Measurements from ENCODE around the gene ZNF444.
A peak's percentile ranks its signal among the peaks of the same experiment; 100 is the strongest.
"Not testable (repeated sequence)": the region's sequence is repeated elsewhere in the genome, so short reads cannot be mapped to it uniquely, and the experiment has no call there.

Gene ZNF444

DNA sequence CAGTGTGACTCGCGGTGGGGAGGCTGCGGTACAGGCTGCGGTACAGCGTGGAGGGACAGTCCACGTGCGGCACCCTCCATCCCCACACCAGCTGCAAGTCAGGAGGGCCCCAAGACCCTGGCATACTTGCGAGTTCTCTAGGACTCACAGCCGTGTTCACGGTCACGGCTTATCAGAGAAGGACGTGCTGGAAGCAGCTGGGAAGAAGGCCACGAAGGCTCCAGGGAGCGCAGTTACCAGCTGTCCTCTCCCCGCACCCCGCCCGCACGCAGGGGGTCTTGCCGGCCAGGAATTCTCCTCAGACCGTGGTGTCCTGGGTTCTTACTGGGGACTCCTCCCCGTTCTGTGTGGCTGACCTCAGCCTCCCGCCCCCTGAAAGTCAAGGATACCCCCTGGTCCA, 6.2 kb downstream of the ZNF444 start:
- DNase-seq (ENCODE audit: low read depth) = no peak

DNA sequence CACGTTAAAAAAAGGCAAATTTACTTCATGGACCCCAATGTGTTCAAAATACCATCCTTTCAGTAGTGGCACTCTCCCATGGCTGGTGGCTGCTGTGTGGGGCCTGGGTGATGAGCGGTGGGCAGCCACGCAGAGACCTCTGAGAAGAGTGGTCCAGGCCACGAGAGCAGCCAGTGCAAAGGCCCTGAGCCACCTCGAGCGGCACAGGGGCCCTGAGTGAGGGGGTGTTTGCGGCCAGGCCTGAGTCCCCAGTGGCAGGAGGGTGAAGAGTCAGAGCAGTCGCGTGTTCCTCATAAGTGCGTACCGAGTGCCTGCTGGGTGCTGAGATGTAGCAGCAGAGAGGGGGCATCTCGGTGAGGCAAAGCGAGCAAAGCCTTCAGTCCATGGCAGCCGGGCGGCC, 7.0 kb downstream of the ZNF444 start:
- no peak for DNase-seq (ENCODE audit: low read depth)

- not testable (repeated sequence) for DNase-seq (ENCODE audit: low read depth)
Observed at GRCh38 chr19:56148955-56149655, 8.0 kb downstream of the ZNF444 start.

GRCh38 chr19:56149656-56150038, 8.6 kb downstream of the ZNF444 start:
- DNase-seq (ENCODE audit: low read depth) = no peak

GRCh38 chr19:56150358-56150757, 9.3 kb downstream of the ZNF444 start:
- no peak for DNase-seq (ENCODE audit: low read depth)

GRCh38 chr19:56152644-56153043, 11.6 kb downstream of the ZNF444 start:
- no peak for DNase-seq (ENCODE audit: low read depth)

GRCh38 chr19:56153507-56153906, 12.4 kb downstream of the ZNF444 start:
- no peak for DNase-seq (ENCODE audit: low read depth)

GRCh38 chr19:56155124-56155687, 14.1 kb downstream of the ZNF444 start:
- no peak for DNase-seq (ENCODE audit: low read depth)

GRCh38 chr19:56156768-56157167, 15.7 kb downstream of the ZNF444 start:
- no peak for DNase-seq (ENCODE audit: low read depth)

DNA sequence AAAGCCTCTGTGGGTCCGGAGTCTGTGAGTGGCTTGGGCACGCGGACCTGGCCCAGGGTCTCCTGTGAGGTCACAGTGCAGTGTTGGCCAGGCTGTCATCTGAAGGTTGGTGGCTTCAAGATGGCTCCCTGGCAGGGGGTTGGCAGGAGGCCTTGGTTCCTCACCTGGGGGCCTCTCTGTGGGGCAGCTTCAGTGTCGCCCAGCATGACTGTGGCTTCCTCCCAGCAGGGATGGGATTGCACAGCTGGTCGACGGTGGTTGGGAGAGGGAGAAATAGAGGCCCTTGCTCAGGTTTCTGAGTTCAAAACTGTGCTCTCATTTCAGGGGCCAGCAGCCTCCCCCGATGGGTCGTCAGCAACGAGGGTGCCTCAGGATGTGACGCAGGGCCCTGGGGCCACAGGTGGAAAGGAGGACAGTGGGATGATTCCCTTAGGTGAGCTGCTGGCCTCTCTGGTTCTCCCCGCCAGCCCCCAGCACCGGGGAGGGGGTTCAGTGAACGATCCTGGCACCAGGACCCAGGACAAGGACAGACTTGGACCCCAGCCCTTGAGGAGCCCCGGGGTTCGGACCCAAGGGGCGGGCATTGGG, 17.2 kb downstream of the ZNF444 start:
- DNase-seq (ENCODE audit: low read depth) = no peak

- DNase-seq (ENCODE audit: low read depth) = peak; percentile 22
Observed at GRCh38 chr19:56159009-56159559, 18.0 kb downstream of the ZNF444 start.

- no peak for DNase-seq (ENCODE audit: low read depth)
Observed at GRCh38 chr19:56159622-56160271, 18.7 kb downstream of the ZNF444 start.

- no peak for DNase-seq (ENCODE audit: low read depth)
Observed at GRCh38 chr19:56161534-56161933, 20.4 kb downstream of the ZNF444 start.

- peak; percentile 48 for DNase-seq (ENCODE audit: low read depth)
Observed at GRCh38 chr19:56162258-56162657, 21.2 kb downstream of the ZNF444 start.

GRCh38 chr19:56163097-56163496, 22.0 kb downstream of the ZNF444 start:
- DNase-seq (ENCODE audit: low read depth) = no peak

DNA sequence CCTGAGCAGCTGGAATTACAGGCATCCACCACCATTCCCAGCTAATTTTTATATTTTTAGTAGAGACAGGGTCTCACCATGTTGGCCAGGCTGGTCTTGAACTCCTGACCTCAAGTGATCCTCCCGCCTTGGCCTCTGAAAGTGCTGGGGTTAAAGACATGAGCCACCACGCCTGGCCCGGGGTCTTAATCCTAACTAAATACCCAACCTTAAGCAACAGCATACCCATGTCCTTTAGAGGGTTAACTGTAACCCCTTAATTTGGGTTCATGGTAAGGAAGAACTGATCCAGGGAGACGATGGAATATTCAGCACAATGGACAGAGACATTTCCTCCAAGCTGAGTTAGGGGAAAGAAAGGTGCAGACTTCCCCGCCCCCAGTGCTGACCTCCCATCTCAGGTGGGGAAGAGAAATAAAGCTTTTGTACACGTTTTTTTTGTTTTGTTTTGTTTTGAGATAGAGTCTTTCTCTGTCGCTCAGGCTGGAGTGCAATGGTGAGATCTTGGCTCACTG, 26.0 kb downstream of the ZNF444 start:
- peak; percentile 13 for DNase-seq (ENCODE audit: low read depth)

- DNase-seq (ENCODE audit: low read depth) = peak; percentile 80
Observed at GRCh38 chr19:56170261-56170660, 29.2 kb downstream of the ZNF444 start.

DNA sequence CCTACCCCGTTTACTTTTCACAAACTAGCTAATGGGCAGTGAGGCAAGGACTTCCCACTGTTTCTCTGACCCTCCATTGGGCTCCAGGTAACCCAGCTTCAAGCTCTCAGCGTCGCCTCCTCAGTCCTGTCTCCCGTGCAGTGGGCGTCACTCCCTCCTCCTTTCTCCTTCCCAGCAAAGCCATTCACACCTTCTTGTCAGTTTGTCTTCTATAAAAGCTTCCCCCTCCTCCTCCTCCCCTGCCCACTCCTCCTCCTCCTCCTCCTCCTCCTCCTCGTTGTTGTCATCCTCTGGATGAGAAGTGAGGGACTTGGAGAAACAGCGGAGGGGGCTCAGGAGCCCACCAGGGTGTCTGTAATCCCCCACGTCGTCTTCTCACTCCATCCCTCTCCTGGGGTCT, 33.0 kb downstream of the ZNF444 start:
- DNase-seq (ENCODE audit: low read depth) = no peak

GRCh38 chr19:56174550-56174949, 33.5 kb downstream of the ZNF444 start:
- no peak for DNase-seq (ENCODE audit: low read depth)

DNA sequence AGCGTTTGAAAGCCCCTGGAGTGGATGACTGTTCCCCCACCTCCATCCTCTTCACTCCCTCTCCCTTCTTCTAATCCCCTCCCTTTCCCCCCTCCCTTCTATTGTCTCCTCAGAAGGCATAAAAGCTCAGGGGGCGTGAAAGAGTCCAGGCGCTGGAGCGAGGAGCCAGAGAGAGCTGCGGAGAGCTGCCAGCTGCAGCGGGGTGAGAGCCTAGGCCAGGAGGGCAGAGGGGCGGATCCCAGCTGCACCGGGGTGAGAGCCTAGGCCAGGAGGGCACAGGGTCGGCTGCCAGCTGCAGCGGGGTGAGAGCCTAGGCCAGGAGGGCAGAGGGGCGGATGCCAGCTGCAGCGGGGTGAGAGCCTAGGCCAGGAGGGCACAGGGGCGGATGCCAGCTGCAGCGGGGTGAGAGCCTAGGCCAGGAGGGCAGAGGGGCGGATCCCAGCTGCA, 34.8 kb downstream of the ZNF444 start, which contains the start of gene GALP:
Gene GALP (plus strand): TSS at position 148 of the 447 bp plus-strand sequence. CDS start 1,101 bp downstream, outside the sequence.
- not testable (repeated sequence) for DNase-seq (ENCODE audit: low read depth)

DNA sequence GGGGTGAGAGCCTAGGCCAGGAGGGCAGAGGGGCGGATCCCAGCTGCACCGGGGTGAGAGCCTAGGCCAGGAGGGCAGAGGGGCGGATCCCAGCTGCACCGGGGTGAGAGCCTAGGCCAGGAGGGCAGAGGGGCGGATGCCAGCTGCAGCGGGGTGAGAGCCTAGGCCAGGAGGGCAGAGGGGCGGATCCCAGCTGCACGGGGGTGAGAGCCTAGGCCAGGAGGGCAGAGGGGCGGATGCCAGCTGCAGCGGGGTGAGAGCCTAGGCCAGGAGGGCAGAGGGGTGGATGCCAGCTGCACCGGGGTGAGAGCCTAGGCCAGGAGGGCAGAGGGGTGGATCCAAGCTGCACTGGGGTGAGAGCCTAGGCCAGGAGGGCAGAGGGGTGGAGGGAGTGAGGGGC, 35.2 kb downstream of the ZNF444 start:
- DNase-seq (ENCODE audit: low read depth) = not testable (repeated sequence)

GRCh38 chr19:56176881-56177280, 35.8 kb downstream of the ZNF444 start:
- DNase-seq (ENCODE audit: low read depth) = no peak
